ENCODE measurements around the gene NLRC4.

The NLRC4 gene

DNA sequence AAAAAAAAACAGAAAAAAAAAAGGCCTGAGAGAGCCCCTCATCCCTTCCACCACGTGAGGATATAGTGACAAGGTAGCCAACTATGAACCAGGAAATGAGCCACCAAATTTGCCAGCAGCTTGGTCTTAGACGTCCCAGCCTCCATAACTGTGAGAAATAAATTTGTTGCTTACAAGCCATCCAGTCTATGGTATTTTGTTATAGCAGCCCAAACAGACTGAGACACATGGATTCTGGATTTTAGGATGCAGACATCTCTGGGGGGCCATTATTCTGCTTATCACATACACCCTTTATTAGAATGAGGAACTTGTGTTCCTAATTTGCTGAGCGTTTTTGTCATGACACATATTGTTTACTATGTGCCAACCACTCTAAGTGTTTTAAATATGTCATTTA, 7.6 kb upstream of the NLRC4 start:
- in situ Hi-C loops (cut with MboI; ENCODE audit: low sequenced_read_pairs, unreplicated experiment): no loop called here
- TF ChIP-seq CTCF (IDR thresholded peaks at IDR 0.05; ENCODE audit: borderline replicate concordance, control extremely low read depth, extremely low read depth, insufficient read depth, missing control alignments): no peak
- no peak for DNase-seq (ENCODE audit: low spot score)

- TF ChIP-seq CTCF (IDR thresholded peaks at IDR 0.05; ENCODE audit: borderline replicate concordance, control extremely low read depth, extremely low read depth, insufficient read depth, missing control alignments): no peak
- DNase-seq (ENCODE audit: low spot score): no peak
- in situ Hi-C loops (cut with MboI; ENCODE audit: low sequenced_read_pairs, unreplicated experiment): no loop called here
Observed at GRCh38 chr2:32271063-32271462, 6.4 kb upstream of the NLRC4 start.

GRCh38 chr2:32262105-32262504, 2.6 kb downstream of the NLRC4 start:
- no peak for DNase-seq (ENCODE audit: low spot score)
- in situ Hi-C loops (cut with MboI; ENCODE audit: low sequenced_read_pairs, unreplicated experiment): no loop called here
- no peak for TF ChIP-seq CTCF (IDR thresholded peaks at IDR 0.05; ENCODE audit: borderline replicate concordance, control extremely low read depth, extremely low read depth, insufficient read depth, missing control alignments)

DNA sequence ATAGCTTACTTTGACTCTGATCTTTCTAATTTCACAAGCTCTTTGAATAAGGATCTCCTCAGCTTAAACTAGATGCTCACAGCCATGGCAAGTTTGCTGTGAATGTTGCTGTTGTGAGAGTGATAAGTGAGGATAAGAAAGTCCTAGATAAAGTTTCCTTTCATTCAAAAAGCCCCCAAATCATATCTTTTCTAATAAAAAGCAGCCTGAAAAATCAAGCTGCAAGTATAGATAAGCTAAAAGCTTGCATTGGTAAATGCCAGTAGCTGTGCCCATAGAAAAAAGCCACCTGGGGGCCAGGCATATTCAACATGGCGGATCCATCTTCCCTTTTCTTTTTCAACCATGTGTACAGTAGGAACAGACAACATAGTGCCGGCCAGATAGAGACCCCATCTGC, 4.3 kb downstream of the NLRC4 start:
- in situ Hi-C loops (cut with MboI; ENCODE audit: low sequenced_read_pairs, unreplicated experiment): no loop called here
- DNase-seq (ENCODE audit: low spot score): no peak
- no peak for TF ChIP-seq CTCF (IDR thresholded peaks at IDR 0.05; ENCODE audit: borderline replicate concordance, control extremely low read depth, extremely low read depth, insufficient read depth, missing control alignments)

DNA sequence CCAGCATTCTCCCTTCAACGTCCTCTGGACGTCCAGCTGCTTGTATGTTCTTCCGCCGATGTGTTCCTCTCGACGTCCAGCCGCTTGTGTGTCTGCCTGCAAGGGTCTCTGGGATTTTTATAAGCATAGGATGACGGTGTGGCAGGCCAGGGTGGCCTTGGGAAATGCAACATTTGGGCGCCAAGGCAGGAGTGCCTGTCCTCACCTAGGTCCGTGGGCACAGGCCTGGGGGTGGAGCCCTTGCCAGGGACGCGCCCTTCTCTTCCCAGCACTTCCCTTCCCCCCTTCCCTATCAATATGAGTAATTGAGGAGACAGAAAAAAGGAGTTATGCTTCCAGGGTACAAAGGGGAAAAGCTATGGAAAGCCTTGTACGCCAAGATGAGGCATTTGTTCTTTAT, 6.4 kb downstream of the NLRC4 start:
- in situ Hi-C loops (cut with MboI; ENCODE audit: low sequenced_read_pairs, unreplicated experiment): no loop called here
- TF ChIP-seq CTCF (IDR thresholded peaks at IDR 0.05; ENCODE audit: borderline replicate concordance, control extremely low read depth, extremely low read depth, insufficient read depth, missing control alignments): no peak
- no peak for DNase-seq (ENCODE audit: low spot score)

DNA sequence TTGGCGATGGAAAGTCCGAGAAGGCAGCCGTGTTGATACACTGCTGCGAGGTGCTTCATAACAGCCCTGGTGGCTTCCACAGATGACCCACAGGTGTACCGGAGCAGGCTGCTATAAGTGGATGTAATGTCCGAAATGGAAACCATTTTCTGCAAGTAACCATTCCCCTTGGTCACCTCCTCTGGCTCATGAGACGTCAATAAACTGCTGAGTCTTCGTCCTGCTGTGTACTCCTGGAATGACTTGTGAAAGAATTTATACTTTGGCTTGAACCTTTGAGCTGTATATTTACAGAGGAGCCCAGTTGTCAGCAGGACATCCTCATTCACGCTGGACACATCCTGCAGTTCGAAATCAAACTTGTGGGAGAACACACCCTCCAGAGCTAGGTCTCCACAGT, 14.4 kb downstream of the NLRC4 start:
- in situ Hi-C loops (cut with MboI; ENCODE audit: low sequenced_read_pairs, unreplicated experiment): no loop called here
- no peak for DNase-seq (ENCODE audit: low spot score)
- TF ChIP-seq CTCF (IDR thresholded peaks at IDR 0.05; ENCODE audit: borderline replicate concordance, control extremely low read depth, extremely low read depth, insufficient read depth, missing control alignments): no peak

DNA sequence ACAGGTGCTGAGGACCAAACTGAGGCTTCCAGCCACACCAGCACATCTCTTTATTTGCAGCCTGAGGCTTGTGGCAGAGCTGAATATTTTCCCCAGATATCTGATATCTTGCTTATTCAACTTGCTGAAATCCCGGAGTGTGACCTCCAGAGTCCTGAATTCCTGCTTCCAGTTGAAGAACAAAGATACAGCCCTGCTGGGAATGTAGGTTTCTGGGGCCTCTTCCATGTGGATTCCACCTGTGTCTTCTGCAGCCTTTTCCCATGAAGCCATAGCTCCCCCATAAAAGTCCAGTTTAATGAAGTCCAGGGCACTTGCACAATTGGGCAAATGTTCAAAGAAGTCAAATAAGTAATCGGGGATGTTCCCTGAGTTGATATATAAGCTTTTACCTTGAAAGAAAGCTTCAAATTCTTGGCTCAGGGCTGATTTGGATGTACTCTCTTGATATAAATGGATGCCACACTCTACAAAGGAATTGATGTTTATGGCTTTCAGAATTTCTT, 14.9 kb downstream of the NLRC4 start:
- TF ChIP-seq CTCF (IDR thresholded peaks at IDR 0.05; ENCODE audit: borderline replicate concordance, control extremely low read depth, extremely low read depth, insufficient read depth, missing control alignments): no peak
- no peak for DNase-seq (ENCODE audit: low spot score)
- in situ Hi-C loops (cut with MboI; ENCODE audit: low sequenced_read_pairs, unreplicated experiment): no loop called here
